Keratinocyte (primary cell): ENCODE data around the gene PI4KA. TPM values are rescaled to one million over a fixed set of nuclear protein-coding genes. Genes with fewer than 3 reads are reported as not detected.

Experiments used
- DNase-seq: peaks from one replicate; pipeline ENCODE4 v3.0.0-alpha.2; 2011; ENCODE audit warnings: low read depth, missing footprints, low spot score
- FAIRE-seq: peaks from 2 replicates; lab custom pipeline; 2011; peaks lifted over from hg19 to GRCh38; lab: Jason Lieb, UNC
- H2AFZ ChIP-seq: 2 replicates; pipeline ENCODE4 v1.6.0; 2012; ENCODE audit warnings: low read length, control low read depth, inconsistent platforms; ENCODE audit not compliant: control insufficient read depth
- H3K27ac ChIP-seq: 2 replicates; pipeline ENCODE4 v1.5.1; 2011; ENCODE audit warnings: low read length; ENCODE audit not compliant: control insufficient read depth, insufficient read depth
- H3K27me3 ChIP-seq: 3 replicates; pipeline ENCODE4 v1.6.0; 2011; ENCODE audit warnings: low read length; ENCODE audit not compliant: control insufficient read depth, insufficient read depth; ENCODE audit errors: extremely low read depth
- H3K36me3 ChIP-seq, 2 experiments: 2 replicates in 1 of 2; 3 replicates in 1 of 2; pipeline ENCODE4 v1.5.1; 2011; ENCODE audit warnings: low read length in 2 of 2, mild to moderate bottlenecking in 1 of 2; ENCODE audit not compliant: control insufficient read depth in 2 of 2, insufficient read depth in 2 of 2; ENCODE audit errors: extremely low read depth in 1 of 2
- H3K4me1 ChIP-seq: 3 replicates; pipeline ENCODE4 v1.5.1; 2011; ENCODE audit warnings: low read length; ENCODE audit not compliant: control insufficient read depth, insufficient read depth; ENCODE audit errors: extremely low read depth
- H3K4me2 ChIP-seq: 3 replicates; pipeline ENCODE4 v1.6.0; 2011; ENCODE audit warnings: low read depth, low read length; ENCODE audit not compliant: control insufficient read depth, insufficient read depth; ENCODE audit errors: extremely low read depth
- H3K4me3 ChIP-seq, 3 experiments: fragments of 200-600 bp in 1 of 3; sonication (generic) in 1 of 3; 2 replicates in 2 of 3; 3 replicates in 1 of 3; pipeline ENCODE4 v1.5.1; 2011 to 2016; ENCODE audit warnings: low read length in 3 of 3, mild to moderate bottlenecking in 3 of 3, control low read depth in 2 of 3, inconsistent platforms in 1 of 3, low read depth in 1 of 3, mixed read lengths in 1 of 3, mixed run types in 1 of 3, moderate library complexity in 1 of 3; ENCODE audit not compliant: control insufficient read depth in 2 of 3, insufficient read depth in 2 of 3; ENCODE audit errors: extremely low read depth in 1 of 3
- H3K79me2 ChIP-seq: 2 replicates; pipeline ENCODE4 v1.6.0; 2012; ENCODE audit warnings: low read length; ENCODE audit not compliant: control insufficient read depth, insufficient read depth
- H3K9ac ChIP-seq: 3 replicates; pipeline ENCODE4 v1.6.0; 2011; ENCODE audit warnings: low read length; ENCODE audit not compliant: control insufficient read depth, insufficient read depth; ENCODE audit errors: extremely low read depth
- H3K9me1 ChIP-seq: 3 replicates; pipeline ENCODE4 v1.6.0; 2011; ENCODE audit warnings: low read length; ENCODE audit not compliant: control insufficient read depth, insufficient read depth; ENCODE audit errors: extremely low read depth
- H3K9me3 ChIP-seq: 2 replicates; pipeline ENCODE4 v1.5.1; 2012; ENCODE audit warnings: low read depth, low read length; ENCODE audit not compliant: control insufficient read depth
- H4K20me1 ChIP-seq: 3 replicates; pipeline ENCODE4 v1.6.0; 2011; ENCODE audit warnings: low read length; ENCODE audit not compliant: control insufficient read depth, insufficient read depth; ENCODE audit errors: extremely low read depth
- EZH2 ChIP-seq: IDR thresholded peaks from one replicate; pipeline ENCODE4 v1.6.1; 2012; ENCODE audit warnings: inconsistent platforms, mild to moderate bottlenecking, low read length, moderate library complexity
- dilution Hi-C: fragments of 300-500 bp; cut with MboI; formaldehyde crosslinking; loops from one replicate; pipeline ENCODE4 v1.7.0; 2020; ENCODE audit warnings: low sequenced_read_pairs; ENCODE audit not compliant: extremely low pct_ligation_motif_present
- polyA plus RNA-seq, 5 experiments: library from polyadenylated mRNA; depleted of rRNA in 3 of 5; stranded (reverse) in 3 of 5; stranded (forward) in 1 of 5; unstranded in 1 of 5; fragments of >200 nt; gene quantifications; 1 replicate in 1 of 5; 2 replicates in 3 of 5; 3 replicates in 1 of 5; pipeline versions ENCODE4 v1.2.1 to v1.2.3, GENCODE V29; 2011 to 2012; ENCODE audit warnings: missing spikeins in 2 of 5, low read depth in 1 of 5, low replicate concordance in 1 of 5
- TF ChIP-seq, protein P1 (sequence below), 3 experiments: IDR thresholded peaks in 1 of 3; conservative IDR thresholded peaks in 1 of 3; optimal IDR thresholded peaks in 1 of 3; 2 replicates in 2 of 3; 3 replicates in 1 of 3; pipeline versions ENCODE3 to v1.5.1; 2011; ENCODE audit warnings: low read length in 3 of 3, mild to moderate bottlenecking in 3 of 3, moderate library complexity in 2 of 3, control low read depth in 1 of 3, inconsistent platforms in 1 of 3; ENCODE audit not compliant: insufficient read depth in 2 of 3; ENCODE audit errors: extremely low read depth in 1 of 3

PI4KA gene
- polyA plus RNA-seq, 1 donor (not counting 4 experiments of a cell fraction or from before 2014, with no cell fraction given) = 13.6 TPM

- TF ChIP-seq, protein P1, sequence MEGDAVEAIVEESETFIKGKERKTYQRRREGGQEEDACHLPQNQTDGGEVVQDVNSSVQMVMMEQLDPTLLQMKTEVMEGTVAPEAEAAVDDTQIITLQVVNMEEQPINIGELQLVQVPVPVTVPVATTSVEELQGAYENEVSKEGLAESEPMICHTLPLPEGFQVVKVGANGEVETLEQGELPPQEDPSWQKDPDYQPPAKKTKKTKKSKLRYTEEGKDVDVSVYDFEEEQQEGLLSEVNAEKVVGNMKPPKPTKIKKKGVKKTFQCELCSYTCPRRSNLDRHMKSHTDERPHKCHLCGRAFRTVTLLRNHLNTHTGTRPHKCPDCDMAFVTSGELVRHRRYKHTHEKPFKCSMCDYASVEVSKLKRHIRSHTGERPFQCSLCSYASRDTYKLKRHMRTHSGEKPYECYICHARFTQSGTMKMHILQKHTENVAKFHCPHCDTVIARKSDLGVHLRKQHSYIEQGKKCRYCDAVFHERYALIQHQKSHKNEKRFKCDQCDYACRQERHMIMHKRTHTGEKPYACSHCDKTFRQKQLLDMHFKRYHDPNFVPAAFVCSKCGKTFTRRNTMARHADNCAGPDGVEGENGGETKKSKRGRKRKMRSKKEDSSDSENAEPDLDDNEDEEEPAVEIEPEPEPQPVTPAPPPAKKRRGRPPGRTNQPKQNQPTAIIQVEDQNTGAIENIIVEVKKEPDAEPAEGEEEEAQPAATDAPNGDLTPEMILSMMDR (optimal IDR thresholded peaks at IDR 0.05 in 1 of 3, IDR thresholded peaks at IDR 0.05 in 1 of 3, conservative IDR thresholded peaks at IDR 0.05 in 1 of 3; ENCODE audit: extremely low read depth in 1 of 3, insufficient read depth in 2 of 3, low read length in 3 of 3) = no peak
- TF ChIP-seq EZH2 = no peak
- H3K4me2 ChIP-seq = no peak overlapping the region
- no peak overlapping the region for H2AFZ ChIP-seq
- no peaks in the 10 kb centered on the region for H3K9me3 ChIP-seq
- peaks cover 9% of the 10 kb centered on the region for H3K27me3 ChIP-seq
- H3K27ac ChIP-seq = no peak overlapping the region
- no peak overlapping the region for H3K9ac ChIP-seq
- dilution Hi-C loops = no loop called here
- DNase-seq = no peak
- peaks cover 7% of the 10 kb centered on the region for H3K4me1 ChIP-seq
- no peak for FAIRE-seq
- no peak overlapping the region for H3K4me3 ChIP-seq
- H3K79me2 ChIP-seq = no peaks in the 10 kb centered on the region
- no peaks in the 10 kb centered on the region for H3K36me3 ChIP-seq
- no peaks in the 10 kb centered on the region for H3K9me1 ChIP-seq
- no peaks in the 10 kb centered on the region for H4K20me1 ChIP-seq
These were observed 198.7 kb downstream of the PI4KA start for GRCh38 chr22:20659920-20660319.

DNA sequence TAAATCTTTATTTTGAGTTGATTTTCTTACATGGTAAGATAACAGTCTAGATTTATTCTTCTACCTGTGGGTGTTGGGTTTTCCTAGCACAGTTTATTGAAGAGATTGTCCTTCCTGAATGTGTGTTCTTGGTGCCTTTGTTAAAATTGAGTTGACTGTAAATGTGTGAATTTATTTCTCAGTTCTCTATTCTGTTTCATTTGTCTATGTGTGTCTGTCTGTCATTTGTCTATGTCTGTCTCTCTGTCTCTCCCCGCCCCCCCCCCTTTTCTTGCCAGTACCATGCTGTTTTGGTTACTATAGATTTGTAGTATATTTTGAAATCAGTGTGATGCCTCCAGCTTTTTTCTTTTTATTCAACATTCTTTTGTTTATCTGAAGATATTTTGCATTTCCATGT, 199.4 kb downstream of the PI4KA start:
- no peak for DNase-seq
- peaks cover 9% of the 10 kb centered on the region for H3K27me3 ChIP-seq
- dilution Hi-C loops = no loop called here

More for the DNA sequence above, 199.4 kb downstream of the PI4KA start:
- Histone ChIP-seq H3K9me1 (no peaks in the 10 kb centered on the region), H3K9me3 (no peaks in the 10 kb centered on the region), H3K36me3 (no peaks in the 10 kb centered on the region), H3K27ac (no peak overlapping the region), H3K4me1 (peaks cover 7% of the 10 kb centered on the region), H2AFZ (no peak overlapping the region), H3K79me2 (no peaks in the 10 kb centered on the region), H4K20me1 (no peaks in the 10 kb centered on the region), H3K9ac (no peak overlapping the region), H3K4me3 (no peak overlapping the region), H3K4me2 (no peak overlapping the region)
- FAIRE-seq = no peak
- TF ChIP-seq, protein P1 (optimal IDR thresholded peaks at IDR 0.05 in 1 of 3, IDR thresholded peaks at IDR 0.05 in 1 of 3, conservative IDR thresholded peaks at IDR 0.05 in 1 of 3; ENCODE audit: extremely low read depth in 1 of 3, insufficient read depth in 2 of 3, low read length in 3 of 3) = no peak
- TF ChIP-seq EZH2 = no peak
